HepG2 (cell line): ENCODE data around the gene VAV2. TPM values are rescaled to one million over a fixed set of nuclear protein-coding genes. Genes with fewer than 3 reads are reported as not detected.

Experiments
- ATAC-seq: fragments of 200-7000 bp; cut with Tn5 transposase; 3 replicates; pipeline ENCODE4 v1.9.1; 2020; ENCODE audit warnings: mild to moderate bottlenecking, moderate library complexity
- BruUV-seq: library from RNA; stranded (reverse); fragments of 400-500 nt; replicated peaks from 2 replicates; lab custom pipeline; 2021; lab: Mats Ljungman, UMichigan
- CTCF ChIA-PET: fragments of 300-600 bp; formaldehyde crosslinking; extraction: SDS; loops from one replicate; lab custom pipeline; 2021; ENCODE audit warnings: low total read pairs, inconsistent platforms, low intra/inter-chr PET ratio; lab: Yijun Ruan, JAX
- POLR2A ChIA-PET: fragments of 350-600 bp; sonication (Branson Sonifier 250); formaldehyde crosslinking; loops from one replicate; lab custom pipeline; 2020; ENCODE audit warnings: antibody characterized with exemption, inconsistent platforms; lab: Yijun Ruan, JAX
- DNase-seq: peaks from one replicate; pipeline ENCODE4 v3.0.0-alpha.2; 2015; ENCODE audit warnings: low spot score
- FAIRE-seq: peaks from 3 replicates; lab custom pipeline; 2011; peaks lifted over from hg19 to GRCh38; lab: Jason Lieb, UNC
- H2AFZ ChIP-seq: one replicate; pipeline ENCODE4 v1.6.1; 2011; ENCODE audit warnings: low read length, inconsistent platforms
- H3K27ac ChIP-seq: fragments of 300-600 bp; 3 replicates; pipeline ENCODE4 v1.8.0; 2011; ENCODE audit warnings: mixed run types, mild to moderate bottlenecking, mixed read lengths, low read length, inconsistent platforms; ENCODE audit not compliant: insufficient read depth; ENCODE audit errors: extremely low read length
- H3K27me3 ChIP-seq, 2 experiments: fragments of 200-600 bp in 1 of 2; 2 replicates in 1 of 2; 3 replicates in 1 of 2; pipeline versions ENCODE4 v1.6.0 to v1.8.0; 2011; ENCODE audit warnings: low read length in 2 of 2, mild to moderate bottlenecking in 2 of 2, moderate library complexity in 2 of 2, inconsistent platforms in 1 of 2; ENCODE audit not compliant: insufficient read depth in 2 of 2, control insufficient read depth in 1 of 2
- H3K36me3 ChIP-seq, 2 experiments: fragments of 200-600 bp in 1 of 2; replicated peaks in 1 of 2; 2 replicates in 1 of 2; 3 replicates in 1 of 2; pipeline versions ENCODE4 v1.5.1 to v1.8.0; 2011; ENCODE audit warnings: low read length in 2 of 2, inconsistent platforms in 1 of 2; ENCODE audit not compliant: insufficient read depth in 2 of 2, control insufficient read depth in 1 of 2
- H3K4me1 ChIP-seq: 2 replicates; pipeline ENCODE4 v1.5.1; 2012; ENCODE audit warnings: low read length, inconsistent platforms; ENCODE audit not compliant: insufficient read depth
- H3K4me2 ChIP-seq: 2 replicates; pipeline ENCODE4 v1.6.0; 2011; ENCODE audit warnings: low read depth, low read length, inconsistent platforms
- H3K4me3 ChIP-seq, 3 experiments: fragments of 200-600 bp in 1 of 3; sonication (generic), shearing (Covaris generic) in 1 of 3; replicated peaks in 1 of 3; 2 replicates each; pipeline ENCODE4 v1.5.1; 2011 to 2016; ENCODE audit warnings: low read length in 3 of 3, inconsistent platforms in 2 of 3, low read depth in 2 of 3, mild to moderate bottlenecking in 2 of 3, control low read depth in 1 of 3, mixed read lengths in 1 of 3; ENCODE audit not compliant: insufficient read depth in 1 of 3
- H3K79me2 ChIP-seq: one replicate; pipeline ENCODE4 v1.6.1; 2011; ENCODE audit warnings: low read length, inconsistent platforms; ENCODE audit not compliant: insufficient read depth
- H3K9ac ChIP-seq: 2 replicates; pipeline ENCODE4 v1.6.0; 2011; ENCODE audit warnings: mild to moderate bottlenecking, low read depth, low read length, inconsistent platforms; ENCODE audit not compliant: insufficient read depth
- H3K9me3 ChIP-seq: 2 replicates; pipeline ENCODE4 v1.5.1; 2012; ENCODE audit warnings: mild to moderate bottlenecking, low read length
- H4K20me1 ChIP-seq: 2 replicates; pipeline ENCODE4 v1.6.0; 2011; ENCODE audit warnings: inconsistent platforms, mild to moderate bottlenecking, low read length, moderate library complexity; ENCODE audit not compliant: insufficient read depth
- ATF7-NPFF ChIP-seq: sonication (generic); formaldehyde crosslinking; IDR thresholded peaks from 2 replicates; pipeline ENCODE4 v1.8.1; 2023; ENCODE audit warnings: mild to moderate bottlenecking, low read depth, missing genetic modification reagents, moderate library complexity
- RORA ChIP-seq: sonication (generic); formaldehyde crosslinking; IDR thresholded peaks from 2 replicates; pipeline ENCODE4 v1.5.0; 2020; ENCODE audit warnings: mild to moderate bottlenecking, missing genetic modification reagents, moderate library complexity
- ZNF609 ChIP-seq: sonication (generic); formaldehyde crosslinking; IDR thresholded peaks from 2 replicates; pipeline ENCODE4 v1.4.0; 2020; ENCODE audit warnings: mild to moderate bottlenecking, missing genetic modification reagents, borderline replicate concordance
- ZSCAN25 ChIP-seq: sonication (generic); formaldehyde crosslinking; IDR thresholded peaks from 2 replicates; pipeline ENCODE4 v1.8.0; 2022; ENCODE audit warnings: mild to moderate bottlenecking, missing genetic modification reagents
- WGBS: methylation state at CpG from one replicate; pipeline ENCODE4 v1.1.6; 2017; ENCODE audit warnings: low lambda C conversion rate; 5-methylcytosine and 5-hydroxymethylcytosine counted together
- in situ Hi-C: cut with HindIII; loops from 2 replicates; pipeline ENCODE4 v1.10.0; 2017; ENCODE audit warnings: low pct_unique_long_range_greater_than_20kb; ENCODE audit not compliant: extremely low pct_ligation_motif_present
- intact Hi-C: fragments of 100-400 bp; cut with micrococcal nuclease; formaldehyde crosslinking; loops from one replicate; pipeline ENCODE4 v1.10.0; 2022; ENCODE audit not compliant: unreplicated experiment
- polyA plus RNA-seq, 8 experiments: library from polyadenylated mRNA; depleted of rRNA in 3 of 8; stranded (reverse) in 7 of 8; unstranded in 1 of 8; fragments of >200 nt; fragmentation: Illumina TruSeq in 4 of 8; extraction: Trizol in 4 of 8; gene quantifications; 2 replicates each; pipeline versions ENCODE4 v1.2.1 to v1.2.3, GENCODE V29; 2011 to 2016; ENCODE audit warnings: low read depth in 4 of 8, missing spikeins in 1 of 8, mixed read lengths in 1 of 8; ENCODE audit not compliant: insufficient read depth in 1 of 8
- total RNA-seq, 5 experiments: library from RNA; depleted of rRNA; stranded (reverse); fragments of >200 nt; fragmentation: Illumina TruSeq; extraction: Trizol; gene quantifications; 2 replicates each; pipeline ENCODE4 v1.2.3, GENCODE V29; 2016; ENCODE audit warnings: low read depth in 1 of 5

VAV2 gene
- total and polyA plus RNA-seq, 2 of the 13 experiments (the other 11 are each of a cell fraction or from before 2014, with no cell fraction given), result 22.5 to 22.9 TPM

GRCh38 chr9:133737071-133737773, 254.9 kb downstream of the VAV2 start:
- H4K20me1 ChIP-seq, result no peaks in the 10 kb centered on the region
- 0 out of 2 replicates have a peak, but pooled peaks have one; percentile 18 for TF ChIP-seq ZNF609 (CRISPR knock-in tag)
- no peak for TF ChIP-seq RORA (CRISPR knock-in tag)
- TF ChIP-seq ATF7-NPFF, result peak; percentile 8; the same call in 1 of the 2 replicates
- TF ChIP-seq ZSCAN25 (CRISPR knock-in tag), result no peak
- TF ChIP-seq, all 625 proteins: peak for 2
- CTCF ChIA-PET, result no interaction called here
- ATAC-seq (no peak), FAIRE-seq (no peak), DNase-seq (no peak)
- Histone ChIP-seq H3K27me3 (no peaks in the 10 kb centered on the region), H3K4me3 (peak overlapping the region; percentile 63 to 83 (median 64); a peak in 5 of 6 replicates), H2AFZ (no peak overlapping the region), H3K4me1 (peaks cover 50% of the 10 kb centered on the region), H3K79me2 (peaks cover 5% of the 10 kb centered on the region), H3K9ac (peak overlapping the region; percentile 74), H3K27ac (peak overlapping the region; percentile 97), H3K4me2 (peak overlapping the region; percentile 91), H3K36me3 (no peaks in the 10 kb centered on the region), H3K9me3 (no peaks in the 10 kb centered on the region)
- POLR2A ChIA-PET, result interaction anchor here (0.8 to 6.2 kb wide), 13 partner anchors 9 to 278 kb away, joined by 3 to 156 read pairs (median 5); partner anchors contain the start of gene CACFD1
- intact Hi-C loops, result no loop called here
- in situ Hi-C loops, result loop anchor here (25.0 kb wide), 1 partner anchor 200 kb away; the partner anchor contains the start of gene ADAMTSL2
- WGBS, result 72% methylated on average over 4 of the region's 15 CpGs
- BruUV-seq, result no TSS peak
